Activated CD8-positive, alpha-beta T cell treated with anti-CD3 and anti-CD28 coated beads, Interleukin-2, amount 10 ng/mL, durations not matched to agents 7 days and 5 days (primary cell): ENCODE data around the gene ITGBL1. TPM values are rescaled to one million over a fixed set of nuclear protein-coding genes. Genes with fewer than 3 reads are reported as not detected.

Experiments
- ATAC-seq: fragments of 150-1000 bp; cut with Tn5 transposase; one replicate; pipeline ENCODE4 v1.10.0; 2021; ENCODE audit warnings: moderate library complexity
- CTCF ChIA-PET: fragments of 350-600 bp; sonication (Branson Sonifier 250); formaldehyde crosslinking; loops from one replicate; lab custom pipeline; 2021; ENCODE audit warnings: antibody characterized with exemption; lab: Charles Lee
- POLR2A ChIA-PET: fragments of 350-600 bp; sonication (Branson Sonifier 250); formaldehyde crosslinking; loops from one replicate; lab custom pipeline; 2021; ENCODE audit warnings: antibody characterized with exemption; lab: Charles Lee
- DNase-seq: peaks from one replicate; pipeline ENCODE4 v3.0.0-alpha.2; 2020
- H3K27ac Mint-ChIP-seq: one replicate; pipeline ENCODE4 v1.8.0; 2021; ENCODE audit warnings: mild to moderate bottlenecking, mixed read lengths
- H3K27me3 Mint-ChIP-seq: one replicate; pipeline ENCODE4 v1.8.0; 2021; ENCODE audit warnings: low read depth, mixed read lengths
- H3K36me3 Mint-ChIP-seq: one replicate; pipeline ENCODE4 v1.8.0; 2021; ENCODE audit warnings: low read depth, mixed read lengths
- H3K4me1 Mint-ChIP-seq: one replicate; pipeline ENCODE4 v1.8.0; 2021; ENCODE audit warnings: low read depth, mixed read lengths
- H3K4me3 Mint-ChIP-seq: one replicate; pipeline ENCODE4 v1.8.0; 2021; ENCODE audit warnings: mild to moderate bottlenecking, mixed read lengths
- H3K9me3 Mint-ChIP-seq: one replicate; pipeline ENCODE4 v1.8.0; 2022; ENCODE audit warnings: mixed read lengths; ENCODE audit not compliant: insufficient read depth
- total RNA-seq, 2 experiments: library from RNA; stranded (reverse); gene quantifications; one replicate each; pipeline ENCODE4 v1.2.3, GENCODE V29; 2021

Gene ITGBL1
- total RNA-seq, 2 experiments from 2014 or later: not detected

DNA sequence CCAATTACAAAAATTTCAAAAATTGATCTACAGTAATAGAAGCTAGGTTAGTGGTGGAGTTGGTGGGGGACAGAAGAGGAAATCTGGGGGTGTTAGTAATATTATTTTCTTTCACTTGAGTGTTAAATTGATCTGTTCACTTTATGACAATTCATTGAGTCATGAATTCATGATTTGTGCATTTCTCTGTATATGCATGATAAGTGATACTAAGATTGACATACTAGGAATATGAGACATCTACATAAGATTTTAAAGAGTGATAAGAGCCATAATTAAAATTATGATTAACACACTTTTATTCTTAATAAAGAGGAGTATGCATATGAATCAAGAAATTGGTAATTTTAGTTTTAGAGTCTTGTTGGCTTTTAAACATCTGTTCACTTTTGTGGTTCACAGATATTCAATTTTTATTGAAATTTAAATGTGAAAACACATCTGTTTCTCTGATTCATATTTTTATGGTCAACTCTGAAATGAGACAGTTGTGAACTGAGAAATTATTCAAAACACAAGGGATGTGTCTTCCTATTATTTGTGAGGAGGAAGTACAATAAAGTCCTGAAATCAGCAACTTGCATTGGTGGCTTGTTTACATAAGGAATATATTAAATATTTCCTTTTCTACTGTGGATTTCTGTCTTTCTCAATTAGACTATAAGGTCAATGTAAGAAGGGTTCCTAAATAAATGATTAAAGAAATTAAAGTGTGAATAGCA, 196.5 kb downstream of the ITGBL1 start:
- ChIA-PET CTCF (no interaction called here), POLR2A (no interaction called here)
- H3K4me3 Mint-ChIP-seq: no peak overlapping the region
- no peak overlapping the region for H3K27ac Mint-ChIP-seq
- no peak for DNase-seq
- H3K9me3 Mint-ChIP-seq: no peaks in the 10 kb centered on the region
- H3K27me3 Mint-ChIP-seq: peaks cover 4% of the 10 kb centered on the region
- no peaks in the 10 kb centered on the region for H3K36me3 Mint-ChIP-seq
- H3K4me1 Mint-ChIP-seq: no peaks in the 10 kb centered on the region
- ATAC-seq: no peak

DNA sequence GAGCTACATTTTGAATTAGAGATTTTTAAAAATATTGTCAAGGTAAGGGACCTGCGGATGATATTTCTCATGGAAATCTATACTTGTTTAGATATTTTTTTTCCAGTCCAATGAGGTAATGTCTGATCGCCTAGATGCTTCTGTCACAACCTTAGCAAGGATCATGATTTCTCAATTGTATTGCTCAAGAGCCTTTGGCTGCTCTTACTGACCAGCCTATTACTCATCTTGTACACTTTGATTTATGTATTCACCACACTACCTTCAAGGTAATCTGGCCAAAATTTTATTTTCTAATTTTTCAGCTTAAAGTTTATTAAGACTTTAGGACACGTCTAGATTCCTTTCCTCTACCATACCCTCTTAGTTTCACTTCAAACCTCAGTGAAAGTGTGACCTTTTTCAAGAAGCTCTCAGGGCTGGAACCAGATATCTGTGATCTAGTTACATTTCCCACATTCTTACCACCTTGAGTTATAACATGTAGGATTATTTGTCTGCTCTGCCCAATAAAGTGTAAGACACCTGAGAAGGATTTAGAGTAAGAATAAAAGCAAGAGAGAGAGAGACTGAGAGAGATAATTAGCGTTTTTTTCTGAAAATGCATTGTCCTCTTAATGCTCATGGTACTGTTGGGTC, 197.1 kb downstream of the ITGBL1 start:
- POLR2A ChIA-PET: no interaction called here
- DNase-seq (no peak), ATAC-seq (no peak)
- no peak overlapping the region for H3K27ac Mint-ChIP-seq
- H3K36me3 Mint-ChIP-seq: no peaks in the 10 kb centered on the region
- H3K4me1 Mint-ChIP-seq: no peaks in the 10 kb centered on the region
- no peak overlapping the region for H3K4me3 Mint-ChIP-seq
- peaks cover 2% of the 10 kb centered on the region for H3K27me3 Mint-ChIP-seq
- no peaks in the 10 kb centered on the region for H3K9me3 Mint-ChIP-seq
- CTCF ChIA-PET: no interaction called here

DNA sequence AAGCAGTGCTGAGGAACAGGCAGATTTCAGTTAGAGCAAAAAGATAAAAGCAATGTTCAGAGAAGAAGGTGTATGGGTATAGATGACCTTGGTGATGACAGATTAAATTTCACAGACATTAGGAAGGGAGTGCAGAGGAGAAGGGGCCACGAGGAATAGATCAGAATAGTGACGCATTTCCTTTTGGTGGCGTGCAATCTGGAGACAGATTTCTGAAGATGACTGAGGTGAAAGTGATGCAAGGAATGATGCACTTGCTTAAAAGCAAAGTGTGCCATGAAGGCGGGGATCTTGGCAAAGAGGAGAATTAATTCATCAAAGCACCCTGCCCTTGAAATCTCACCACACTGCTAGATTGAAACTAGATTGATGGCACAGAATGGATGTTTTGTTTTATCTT, 202.4 kb downstream of the ITGBL1 start:
- H3K4me3 Mint-ChIP-seq: no peak overlapping the region
- no peak for DNase-seq
- H3K27ac Mint-ChIP-seq: no peak overlapping the region
- H3K36me3 Mint-ChIP-seq: no peaks in the 10 kb centered on the region
- H3K27me3 Mint-ChIP-seq: peaks cover 2% of the 10 kb centered on the region
- H3K4me1 Mint-ChIP-seq: no peaks in the 10 kb centered on the region
- POLR2A ChIA-PET: no interaction called here
- no peak for ATAC-seq
- no peaks in the 10 kb centered on the region for H3K9me3 Mint-ChIP-seq
- CTCF ChIA-PET: no interaction called here

DNA sequence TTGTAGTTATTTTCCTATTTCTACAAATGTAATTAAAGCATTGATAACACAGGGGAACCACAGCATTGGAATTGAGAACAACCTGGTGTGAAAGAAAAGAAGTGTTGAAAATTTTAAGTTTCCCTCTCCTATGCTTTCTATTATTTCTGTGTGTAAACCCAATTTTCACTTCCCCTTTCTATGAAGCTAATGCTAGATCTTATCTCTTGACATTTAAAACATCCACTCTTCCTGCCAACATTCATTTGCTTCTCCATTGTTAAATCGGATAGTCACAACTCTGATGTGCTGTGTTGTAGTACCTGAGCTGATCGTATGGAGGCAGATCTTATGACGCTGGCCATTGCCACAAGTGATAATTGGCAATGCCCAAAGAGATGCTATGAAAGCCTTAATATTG, 203.0 kb downstream of the ITGBL1 start:
- DNase-seq (no peak), ATAC-seq (no peak)
- Mint-ChIP-seq H3K36me3 (no peaks in the 10 kb centered on the region), H3K4me1 (no peaks in the 10 kb centered on the region), H3K9me3 (no peaks in the 10 kb centered on the region), H3K27me3 (peaks cover 2% of the 10 kb centered on the region), H3K4me3 (no peak overlapping the region), H3K27ac (no peak overlapping the region)
- ChIA-PET CTCF (no interaction called here), POLR2A (no interaction called here)

DNA sequence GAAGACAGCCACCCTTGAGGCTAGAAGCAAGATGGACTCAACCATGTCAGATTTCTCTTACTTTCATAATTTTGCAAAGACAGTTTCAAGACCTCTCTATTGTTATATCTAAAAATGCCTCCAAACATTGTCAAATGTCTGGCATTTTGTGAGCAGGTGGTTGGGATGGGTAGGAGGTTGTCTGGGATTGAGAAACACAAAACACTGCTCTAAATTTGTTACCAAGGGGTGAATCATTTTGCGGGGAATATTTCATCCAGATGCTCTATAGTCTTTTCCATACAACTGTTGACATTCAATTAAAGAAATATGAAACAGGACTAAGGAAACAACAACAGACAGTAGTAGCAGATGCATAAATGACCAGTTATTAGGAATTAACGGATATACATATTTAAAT, 208.2 kb downstream of the ITGBL1 start:
- ChIA-PET POLR2A (no interaction called here), CTCF (no interaction called here)
- no peaks in the 10 kb centered on the region for H3K27me3 Mint-ChIP-seq
- no peak for ATAC-seq
- H3K27ac Mint-ChIP-seq: no peak overlapping the region
- H3K36me3 Mint-ChIP-seq: no peaks in the 10 kb centered on the region
- H3K4me1 Mint-ChIP-seq: no peaks in the 10 kb centered on the region
- H3K4me3 Mint-ChIP-seq: no peak overlapping the region
- no peaks in the 10 kb centered on the region for H3K9me3 Mint-ChIP-seq
- no peak for DNase-seq

DNA sequence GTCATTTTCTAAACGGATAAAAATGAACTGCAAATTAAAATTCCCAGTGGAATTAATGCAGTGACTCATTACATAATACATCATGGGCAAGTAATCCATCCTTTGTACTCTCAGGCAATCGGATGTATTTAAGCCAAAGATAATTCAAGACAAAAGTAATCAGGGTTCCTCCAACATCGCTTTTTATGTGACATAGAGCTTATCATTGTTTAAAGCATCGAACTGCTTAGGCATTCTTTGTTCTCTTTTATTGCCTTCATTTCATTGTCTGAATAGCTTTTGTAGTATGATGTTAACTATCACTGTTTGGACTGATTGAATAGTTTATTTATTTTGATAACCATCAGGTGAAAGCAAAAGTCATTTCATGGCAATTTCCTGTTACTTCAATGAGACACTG, 209.4 kb downstream of the ITGBL1 start:
- Mint-ChIP-seq H3K4me3 (no peak overlapping the region), H3K9me3 (no peaks in the 10 kb centered on the region), H3K27me3 (no peaks in the 10 kb centered on the region), H3K27ac (no peak overlapping the region), H3K36me3 (no peaks in the 10 kb centered on the region), H3K4me1 (no peaks in the 10 kb centered on the region)
- ChIA-PET CTCF (interaction anchor here (0.6 kb wide), 1 partner anchor 242 kb away, joined by 3 read pairs; no protein-coding TSS in a partner anchor), POLR2A (no interaction called here)
- ATAC-seq (no peak), DNase-seq (no peak)

DNA sequence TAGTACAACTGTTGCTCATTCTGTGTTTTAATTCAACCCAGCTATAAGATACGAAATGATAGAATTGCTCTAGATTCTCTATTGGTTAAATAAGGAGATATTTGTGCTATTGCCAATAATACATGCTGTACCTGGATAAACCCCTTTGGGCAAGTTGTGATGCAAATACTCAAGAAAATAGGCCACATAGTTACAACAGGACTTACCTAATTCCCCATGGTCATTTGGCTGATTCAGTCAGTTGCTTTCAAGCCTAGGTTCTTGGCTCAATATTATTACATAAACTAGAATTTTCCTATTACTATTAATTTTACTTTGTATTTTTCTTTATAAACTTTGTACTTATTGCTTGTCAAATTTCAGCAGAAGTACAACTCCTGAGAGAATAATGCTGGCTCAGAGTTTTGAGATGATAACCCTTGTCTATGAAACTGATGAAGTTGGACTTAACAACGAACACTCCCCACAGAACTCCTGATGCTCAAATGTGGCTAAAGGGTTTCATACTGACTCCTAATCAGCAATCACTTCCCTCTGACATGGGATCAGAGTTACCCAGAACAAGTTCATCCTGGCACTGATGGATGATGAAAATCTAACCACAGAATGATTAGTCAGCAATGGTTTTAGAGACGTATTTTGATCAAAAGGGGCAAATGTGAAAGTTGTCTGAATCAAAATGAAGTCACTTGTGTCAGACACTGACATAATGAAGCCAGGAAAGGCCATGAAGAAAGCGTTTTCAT, 221.1 kb downstream of the ITGBL1 start:
- POLR2A ChIA-PET: no interaction called here
- CTCF ChIA-PET: no interaction called here
- ATAC-seq: no peak
- Mint-ChIP-seq H3K4me3 (no peak overlapping the region), H3K9me3 (no peaks in the 10 kb centered on the region), H3K36me3 (no peaks in the 10 kb centered on the region), H3K27ac (no peak overlapping the region), H3K4me1 (no peaks in the 10 kb centered on the region), H3K27me3 (no peaks in the 10 kb centered on the region)
- no peak for DNase-seq

DNA sequence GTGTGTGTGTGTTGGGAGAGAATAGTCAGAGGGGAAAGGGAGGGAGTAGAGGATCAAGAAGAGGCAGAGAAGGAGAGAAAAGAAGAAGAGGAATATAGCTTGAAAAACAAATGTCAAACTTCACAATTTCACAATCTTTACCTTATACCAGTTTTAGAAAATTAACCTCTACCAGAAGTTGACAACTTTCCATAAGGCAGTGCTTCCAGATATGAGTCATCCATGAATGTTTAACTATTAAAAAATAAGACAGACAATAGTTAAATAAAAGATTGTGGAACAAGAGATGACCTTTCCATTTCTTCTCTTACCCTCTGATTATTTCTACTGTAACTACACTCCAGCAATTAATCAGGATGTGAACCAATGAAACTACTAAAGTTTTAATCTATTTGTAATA, 229.4 kb downstream of the ITGBL1 start:
- Mint-ChIP-seq H3K27ac (no peak overlapping the region), H3K27me3 (peaks cover 5% of the 10 kb centered on the region), H3K4me3 (no peak overlapping the region), H3K36me3 (no peaks in the 10 kb centered on the region), H3K4me1 (no peaks in the 10 kb centered on the region), H3K9me3 (no peaks in the 10 kb centered on the region)
- ChIA-PET CTCF (no interaction called here), POLR2A (no interaction called here)
- ATAC-seq: no peak
- DNase-seq: no peak

DNA sequence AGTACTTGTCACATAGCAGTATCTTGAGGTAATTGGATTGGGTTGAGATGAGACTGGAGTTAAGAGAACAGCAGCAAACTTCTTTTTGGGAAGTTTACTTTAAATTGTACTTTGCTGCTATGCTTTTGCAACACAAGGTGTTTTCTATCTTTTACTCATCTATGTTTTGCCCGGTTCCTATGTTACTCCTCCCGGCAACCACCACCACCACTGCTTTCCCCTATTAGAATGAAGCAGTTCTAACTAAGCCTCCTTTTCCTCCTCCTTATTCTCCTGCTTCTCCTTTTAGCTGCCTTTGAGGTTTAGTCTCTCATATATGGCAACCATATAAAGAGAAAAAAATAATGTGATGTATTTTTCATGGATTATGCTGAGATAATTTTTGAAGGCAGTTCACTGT, 233.5 kb downstream of the ITGBL1 start:
- ChIA-PET POLR2A (no interaction called here), CTCF (no interaction called here)
- no peak for ATAC-seq
- H3K4me3 Mint-ChIP-seq: no peak overlapping the region
- no peaks in the 10 kb centered on the region for H3K9me3 Mint-ChIP-seq
- H3K27me3 Mint-ChIP-seq: peaks cover 7% of the 10 kb centered on the region
- H3K4me1 Mint-ChIP-seq: no peaks in the 10 kb centered on the region
- no peak for DNase-seq
- no peak overlapping the region for H3K27ac Mint-ChIP-seq
- no peaks in the 10 kb centered on the region for H3K36me3 Mint-ChIP-seq

DNA sequence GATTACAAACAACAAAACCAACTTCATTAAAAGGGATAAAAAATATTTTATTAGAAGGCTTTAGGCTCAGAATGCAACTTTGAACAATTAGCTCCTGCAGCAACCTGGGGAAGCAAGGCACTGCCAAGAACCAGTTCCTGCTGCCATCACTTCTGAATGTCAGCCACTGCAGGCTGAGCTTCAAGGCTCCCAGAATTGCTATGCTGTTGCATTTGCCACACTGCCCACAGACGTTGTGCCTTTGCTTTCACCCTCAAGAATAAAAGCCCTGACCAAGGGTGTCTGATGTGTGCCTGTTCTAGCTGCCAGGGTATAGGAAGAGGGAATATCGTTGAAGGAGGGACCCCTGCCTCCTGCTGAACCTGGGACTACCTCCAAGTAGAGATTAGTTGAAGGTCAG, 238.4 kb downstream of the ITGBL1 start:
- no peak overlapping the region for H3K27ac Mint-ChIP-seq
- DNase-seq (no peak), ATAC-seq (no peak)
- H3K9me3 Mint-ChIP-seq: no peaks in the 10 kb centered on the region
- ChIA-PET POLR2A (no interaction called here), CTCF (no interaction called here)
- no peaks in the 10 kb centered on the region for H3K4me1 Mint-ChIP-seq
- peaks cover 4% of the 10 kb centered on the region for H3K27me3 Mint-ChIP-seq
- no peaks in the 10 kb centered on the region for H3K36me3 Mint-ChIP-seq
- H3K4me3 Mint-ChIP-seq: no peak overlapping the region

DNA sequence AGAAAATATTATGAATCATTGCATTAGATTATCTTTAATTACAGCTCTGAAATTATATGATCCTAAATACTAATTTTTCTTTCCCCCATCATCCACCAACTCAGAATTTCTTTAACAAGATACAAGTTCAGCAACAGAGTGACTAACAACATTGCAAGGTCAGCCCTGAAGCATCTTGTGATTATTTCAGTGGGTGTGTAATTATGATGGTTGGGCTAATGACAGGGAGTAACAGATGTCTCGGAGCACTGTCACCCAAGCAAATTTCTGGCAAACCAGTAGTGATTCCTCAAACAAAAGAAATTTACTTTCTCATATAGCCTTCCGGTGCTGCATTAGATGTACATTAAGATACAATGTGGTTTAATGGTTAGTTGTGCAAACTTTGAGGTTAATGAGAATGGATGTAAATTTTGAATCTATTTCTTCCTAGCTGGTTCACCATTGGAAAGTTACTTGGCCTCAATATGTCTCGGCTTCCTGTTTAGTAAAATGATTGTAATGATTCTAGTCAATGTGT, 238.9 kb downstream of the ITGBL1 start:
- Mint-ChIP-seq H3K27me3 (peaks cover 4% of the 10 kb centered on the region), H3K4me3 (no peak overlapping the region), H3K9me3 (no peaks in the 10 kb centered on the region), H3K36me3 (no peaks in the 10 kb centered on the region), H3K4me1 (no peaks in the 10 kb centered on the region), H3K27ac (no peak overlapping the region)
- ChIA-PET CTCF (no interaction called here), POLR2A (no interaction called here)
- ATAC-seq (no peak), DNase-seq (no peak)

DNA sequence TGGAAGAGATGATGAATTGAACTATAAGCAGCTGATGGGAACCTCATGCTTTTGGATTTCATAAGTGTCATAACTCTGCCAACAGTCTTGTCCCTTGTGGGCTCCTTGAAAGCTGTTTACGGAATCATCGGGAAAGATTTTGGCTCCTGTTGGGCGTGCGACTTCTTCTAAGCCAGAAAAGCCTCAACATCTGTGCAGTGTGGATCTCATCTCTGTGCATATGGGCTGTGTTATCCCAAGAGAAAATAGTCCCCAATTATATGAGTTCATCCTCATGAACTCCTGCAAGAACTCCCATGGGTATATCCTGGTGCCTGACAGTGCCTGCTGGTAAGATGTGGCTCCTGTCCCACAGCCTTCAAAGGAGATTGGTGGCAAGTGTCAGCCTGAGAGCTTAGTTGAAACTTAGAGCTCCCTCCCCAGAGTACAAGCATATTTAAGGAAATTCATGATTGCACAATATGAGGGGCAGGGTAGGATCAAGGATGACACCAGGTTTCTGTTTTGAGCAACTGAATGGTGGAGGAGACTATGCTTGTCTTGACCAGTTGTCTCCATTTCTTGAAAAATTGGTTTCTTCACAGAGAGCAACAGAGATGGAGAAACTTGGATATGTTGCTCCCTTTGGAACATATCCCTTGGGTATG, 243.5 kb downstream of the ITGBL1 start:
- no peak for DNase-seq
- POLR2A ChIA-PET: interaction anchor here (1.1 kb wide), 1 partner anchor 11 kb away, joined by 3 read pairs; no protein-coding TSS in a partner anchor
- Mint-ChIP-seq H3K27me3 (no peaks in the 10 kb centered on the region), H3K36me3 (no peaks in the 10 kb centered on the region), H3K4me1 (no peaks in the 10 kb centered on the region), H3K4me3 (no peak overlapping the region), H3K9me3 (no peaks in the 10 kb centered on the region), H3K27ac (no peak overlapping the region)
- no peak for ATAC-seq
- CTCF ChIA-PET: no interaction called here
